ENCODE results near the gene CARNS1. TPM values are rescaled to one million over a fixed set of nuclear protein-coding genes. Genes with fewer than 3 reads are reported as not detected.
"Not testable (repeated sequence)": the region's sequence is repeated elsewhere in the genome, so short reads cannot be mapped to it uniquely, and the experiment has no call there.

The CARNS1 gene
- total and polyA plus RNA-seq, 2 donors = 0.63 to 0.76 TPM

DNA sequence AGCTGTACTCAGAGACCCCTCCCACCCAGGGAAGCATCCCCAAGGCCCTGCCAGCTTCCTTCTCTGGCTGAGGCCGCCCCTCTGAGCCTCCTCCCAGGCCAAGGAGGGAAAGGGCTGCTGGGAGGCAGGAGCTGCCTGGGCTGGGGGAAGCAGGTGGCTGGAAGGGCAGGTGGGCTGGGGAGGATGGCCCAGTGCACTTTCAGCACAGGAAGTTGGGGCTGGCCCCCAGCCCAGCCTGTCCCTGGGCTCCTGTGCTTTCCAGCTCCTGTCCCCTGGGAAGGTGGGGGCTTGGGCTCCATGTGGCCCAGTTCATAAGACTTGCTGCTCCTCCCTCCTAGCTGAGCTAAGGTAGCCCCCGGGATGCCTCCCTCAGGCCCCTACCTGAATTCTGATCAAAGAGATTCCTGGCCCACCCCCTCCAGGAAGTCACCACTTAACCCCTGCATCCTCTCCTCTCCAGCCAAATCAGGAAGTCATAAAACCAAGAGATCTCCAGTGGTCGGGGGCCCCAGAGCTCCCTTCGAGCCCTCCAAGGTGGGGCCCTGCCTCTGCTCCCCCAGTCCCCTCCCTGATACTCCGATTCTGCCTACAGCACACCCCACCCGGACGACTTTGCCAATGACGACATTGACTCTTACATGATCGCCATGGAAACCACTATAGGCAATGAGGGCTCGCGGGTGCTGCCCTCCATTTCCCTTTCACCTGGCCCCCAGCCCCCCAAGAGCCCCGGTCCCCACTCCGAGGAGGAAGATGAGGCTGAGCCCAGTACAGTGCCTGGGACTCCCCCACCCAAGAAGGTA lies 18.7 kb upstream of the CARNS1 start:
- DNase-seq (ENCODE audit: extremely low spot score) = no peak
- Histone ChIP-seq H3K36me3 (ENCODE audit: insufficient read depth) (peaks cover 17% of the 10 kb centered on the region), H3K4me3 (ENCODE audit: low read depth, low read length) (no peak overlapping the region), H3K4me1 (ENCODE audit: insufficient read depth) (no peaks in the 10 kb centered on the region), H3K27ac (ENCODE audit: low read depth) (no peak overlapping the region)
- WGBS = 39% methylated on average over 13 of the region's 13 CpGs

DNA sequence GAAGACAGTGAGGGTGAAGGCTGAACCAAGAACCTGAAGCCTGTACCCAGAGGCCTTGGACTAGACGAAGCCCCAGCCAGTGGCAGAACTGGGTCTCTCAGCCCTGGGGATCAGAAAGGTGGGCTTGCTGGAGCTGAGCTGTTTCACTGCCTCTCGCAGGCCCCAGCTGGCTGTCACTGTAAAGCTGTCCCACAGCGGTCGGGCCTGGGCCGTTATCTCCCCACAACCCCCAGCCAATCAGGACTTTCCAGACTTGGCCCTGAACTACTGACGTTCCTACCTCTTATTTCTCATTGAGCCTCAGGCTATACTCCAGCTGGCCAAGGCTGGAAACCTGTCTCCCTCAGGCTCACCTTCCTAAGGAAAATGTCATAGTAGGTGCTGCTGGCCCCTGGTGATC lies 17.9 kb upstream of the CARNS1 start:
- H3K4me1 ChIP-seq (ENCODE audit: insufficient read depth) = no peaks in the 10 kb centered on the region

DNA sequence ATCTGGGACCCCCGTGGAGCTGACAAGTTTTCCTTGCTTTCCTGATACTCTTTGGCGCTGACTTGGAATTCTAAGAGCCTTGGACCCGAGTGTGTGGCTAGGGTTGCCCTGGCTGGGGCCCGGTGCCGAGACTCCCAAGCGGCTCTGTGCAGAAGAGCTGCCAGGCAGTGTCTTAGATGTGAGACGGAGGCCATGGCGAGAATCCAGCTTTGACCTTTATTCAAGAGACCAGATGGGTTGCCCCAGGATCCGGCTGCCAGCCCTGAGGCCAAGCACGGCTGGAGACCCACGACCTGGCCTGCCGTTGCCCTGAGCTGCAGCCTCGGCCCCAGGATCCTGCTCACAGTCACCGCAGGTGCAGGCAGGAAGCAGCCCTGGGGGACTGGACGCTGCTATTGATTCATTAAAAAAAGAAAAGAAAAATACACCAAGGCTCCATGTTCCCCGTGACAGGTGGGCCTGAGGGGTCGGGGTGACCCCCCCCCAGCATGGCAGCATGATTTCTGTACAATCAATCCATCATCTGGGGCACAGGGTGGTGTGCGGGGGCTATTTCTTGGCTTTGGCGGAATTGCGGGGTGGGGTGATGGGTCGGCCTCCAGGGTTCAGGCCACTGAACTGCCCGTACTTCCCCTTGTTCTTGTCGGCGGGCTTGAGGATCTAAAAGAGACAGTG lies 17.4 kb upstream of the CARNS1 start:
- Histone ChIP-seq H3K27ac (ENCODE audit: low read depth) (no peak overlapping the region), H3K36me3 (ENCODE audit: insufficient read depth) (peaks cover 17% of the 10 kb centered on the region), H3K4me3 (ENCODE audit: low read depth, low read length) (no peak overlapping the region), H3K4me1 (ENCODE audit: insufficient read depth) (no peaks in the 10 kb centered on the region)
- 84% methylated on average over 24 of the region's 24 CpGs for WGBS
- no peak for DNase-seq (ENCODE audit: extremely low spot score)

More for the DNA sequence above, 17.9 kb upstream of the CARNS1 start:
- H3K36me3 ChIP-seq (ENCODE audit: insufficient read depth) = peaks cover 17% of the 10 kb centered on the region
- WGBS = 67% methylated on average over 6 of the region's 6 CpGs
- DNase-seq (ENCODE audit: extremely low spot score) = no peak
- no peak overlapping the region for H3K4me3 ChIP-seq (ENCODE audit: low read depth, low read length)
- no peak overlapping the region for H3K27ac ChIP-seq (ENCODE audit: low read depth)

DNA sequence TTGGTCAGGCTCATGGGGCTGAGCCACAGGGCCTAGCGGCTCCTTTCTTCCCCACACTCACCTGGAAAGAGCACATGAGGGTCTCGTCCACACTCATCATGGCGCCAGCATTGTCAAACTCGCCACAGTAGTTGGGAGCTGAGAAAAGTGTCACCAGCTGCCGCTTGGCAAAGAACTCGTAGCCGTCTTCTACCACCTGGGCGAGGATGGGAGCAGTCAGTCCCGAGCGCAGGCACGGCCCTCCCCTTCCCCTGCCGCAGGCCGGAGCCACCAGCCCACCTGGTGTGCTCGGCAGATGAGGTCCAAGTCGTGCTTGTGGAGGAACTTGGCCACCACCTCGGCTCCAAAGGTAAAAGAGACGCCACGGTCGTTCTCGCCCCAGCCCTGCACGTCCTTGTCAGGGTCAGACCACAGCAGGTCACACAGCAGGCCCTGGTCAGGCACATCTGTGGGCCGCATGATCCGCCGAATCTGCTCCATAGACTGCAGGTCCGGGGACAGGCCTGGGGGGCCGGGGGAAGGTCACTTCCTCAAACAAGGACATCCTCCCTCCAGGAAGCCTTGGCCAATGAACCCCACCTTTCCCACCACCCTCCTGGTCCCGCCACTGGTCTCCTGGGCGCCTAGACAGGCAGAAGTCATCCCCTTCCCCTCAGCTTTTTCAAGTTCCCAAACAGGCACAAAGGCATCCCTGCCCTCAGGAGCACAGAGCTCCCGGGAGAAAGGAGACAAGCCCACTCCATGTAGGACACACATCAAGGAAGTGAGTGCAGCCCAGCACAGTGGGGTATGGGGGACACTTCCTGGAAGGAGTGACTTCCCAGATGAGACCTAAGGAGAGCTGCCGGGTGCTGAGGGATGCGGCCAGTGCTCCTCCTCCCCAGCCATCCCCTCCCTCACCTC lies 16.6 kb upstream of the CARNS1 start:
- 83% methylated on average over 31 of the region's 31 CpGs for WGBS
- Histone ChIP-seq H3K27ac (ENCODE audit: low read depth) (no peak overlapping the region), H3K36me3 (ENCODE audit: insufficient read depth) (peaks cover 17% of the 10 kb centered on the region), H3K4me1 (ENCODE audit: insufficient read depth) (no peaks in the 10 kb centered on the region), H3K4me3 (ENCODE audit: low read depth, low read length) (no peak overlapping the region)
- DNase-seq (ENCODE audit: extremely low spot score) = no peak

DNA sequence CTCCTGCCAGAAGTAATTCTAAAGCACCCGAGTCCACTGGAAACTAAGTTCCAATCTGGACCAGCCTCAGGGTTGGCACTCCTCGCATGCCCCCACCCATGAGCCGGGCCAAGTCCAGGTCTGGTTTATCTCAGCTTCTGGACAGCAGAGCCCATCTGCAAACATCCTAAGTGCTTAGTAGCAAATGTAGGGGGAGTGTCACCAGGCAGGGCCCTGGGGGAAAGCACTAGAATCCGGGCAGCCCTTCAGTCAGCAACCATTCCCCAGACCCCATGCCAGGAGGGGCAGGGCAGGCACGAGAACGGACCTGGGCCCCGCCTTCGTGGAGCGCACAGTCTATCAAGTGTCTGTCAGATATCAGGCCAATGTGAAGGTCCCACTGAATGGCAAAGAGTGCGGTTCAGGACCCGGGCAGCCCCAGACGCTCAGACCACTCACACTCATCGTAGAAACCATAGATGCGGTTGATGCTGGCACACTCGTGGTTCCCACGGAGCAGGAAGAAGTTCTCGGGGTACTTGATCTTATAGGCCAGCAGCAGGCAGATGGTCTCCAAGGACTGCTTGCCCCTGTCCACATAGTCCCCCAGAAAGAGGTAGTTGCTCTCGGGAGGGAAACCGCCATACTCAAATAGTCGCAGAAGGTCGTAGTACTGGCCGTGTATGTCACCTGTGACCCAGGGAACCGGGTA lies 15.1 kb upstream of the CARNS1 start:
- Histone ChIP-seq H3K36me3 (ENCODE audit: insufficient read depth) (peaks cover 17% of the 10 kb centered on the region), H3K4me3 (ENCODE audit: low read depth, low read length) (peak overlapping the region; percentile 85), H3K27ac (ENCODE audit: low read depth) (no peak overlapping the region), H3K4me1 (ENCODE audit: insufficient read depth) (no peaks in the 10 kb centered on the region)
- no peak for DNase-seq (ENCODE audit: extremely low spot score)
- 40% methylated on average over 23 of the region's 23 CpGs for WGBS

DNA sequence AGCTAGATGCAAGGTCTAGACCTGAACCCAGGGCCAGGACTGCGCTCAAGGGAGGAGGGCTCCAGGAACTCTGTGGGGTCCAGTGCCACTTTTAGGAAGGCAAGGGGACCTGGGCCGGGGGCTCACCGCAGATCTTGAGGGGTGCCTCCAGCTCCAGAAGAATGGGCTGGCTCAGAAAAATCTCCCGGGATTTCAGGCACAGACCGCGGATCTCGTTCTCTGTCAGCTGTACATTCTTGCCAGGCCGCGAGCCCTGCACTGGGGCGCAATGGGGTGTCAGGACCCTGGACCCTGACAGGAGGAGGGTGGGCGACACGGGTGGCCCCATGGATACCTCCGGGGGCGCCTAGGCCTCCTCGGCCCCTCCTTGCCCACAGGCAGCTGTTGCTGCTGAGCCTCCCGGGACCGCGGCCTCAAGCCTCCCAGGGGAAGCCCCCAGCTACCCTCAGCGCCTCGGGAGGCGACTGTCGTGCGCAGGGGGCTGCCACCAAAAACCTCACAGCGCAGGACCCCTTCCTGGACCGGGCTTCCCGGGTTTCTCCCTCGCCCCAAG lies 14.5 kb upstream of the CARNS1 start:
- peak overlapping the region; percentile 89 for H3K27ac ChIP-seq (ENCODE audit: low read depth)
- H3K4me3 ChIP-seq (ENCODE audit: low read depth, low read length) = peak overlapping the region; percentile 85
- WGBS = 3% methylated on average over 27 of the region's 27 CpGs
- peaks cover 17% of the 10 kb centered on the region for H3K36me3 ChIP-seq (ENCODE audit: insufficient read depth)
- DNase-seq (ENCODE audit: extremely low spot score) = no peak
- no peaks in the 10 kb centered on the region for H3K4me1 ChIP-seq (ENCODE audit: insufficient read depth)

DNA sequence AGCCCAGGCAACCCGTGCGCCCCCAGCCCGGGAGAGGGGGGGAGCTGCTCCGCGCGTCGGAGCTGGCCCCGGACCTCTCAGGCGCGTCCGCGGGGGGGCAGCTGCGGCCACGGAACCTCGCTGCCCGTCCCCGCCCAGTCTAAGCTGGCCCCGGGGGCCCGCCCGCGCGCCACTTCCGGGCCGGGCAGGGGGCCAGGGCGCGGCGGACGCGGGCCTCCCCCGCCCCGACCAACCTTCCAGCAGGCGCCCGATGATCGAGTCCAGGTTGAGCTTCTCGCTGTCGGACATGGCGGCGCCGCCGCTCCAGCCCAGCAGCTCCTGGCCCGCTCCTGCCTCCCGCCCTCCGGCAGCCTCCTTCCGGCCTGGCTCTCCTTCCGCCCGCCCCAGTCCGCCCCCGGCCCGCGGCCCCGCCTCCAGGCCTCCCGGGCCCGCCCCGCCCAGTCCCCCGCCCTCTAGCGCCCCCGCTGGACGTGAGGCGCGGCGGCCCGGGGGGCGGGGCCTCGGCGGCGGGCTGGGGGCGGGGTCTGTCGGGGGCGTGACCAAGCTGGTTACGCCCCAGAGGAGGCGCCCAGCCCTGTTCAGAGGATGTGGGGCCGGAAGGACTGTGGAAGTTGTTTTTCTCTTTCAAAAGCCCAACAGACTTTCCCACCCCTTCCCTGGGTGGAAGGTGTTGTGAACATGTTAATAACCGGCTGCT lies 13.8 kb upstream of the CARNS1 start, which contains the start of gene PPP1CA:
TSS of gene PPP1CA (minus strand) at position 364 of the 697 bp plus-strand sequence. CDS start at position 288, 76 bp downstream.
- H3K4me1 ChIP-seq (ENCODE audit: insufficient read depth) = no peaks in the 10 kb centered on the region
- DNase-seq (ENCODE audit: extremely low spot score) = peak; percentile 79
- H3K27ac ChIP-seq (ENCODE audit: low read depth) = peak within 1 kb of the TSS; percentile 89
- peaks cover 17% of the 10 kb centered on the region for H3K36me3 ChIP-seq (ENCODE audit: insufficient read depth)
- peak within 1 kb of the TSS; percentile 85 for H3K4me3 ChIP-seq (ENCODE audit: low read depth, low read length)
- WGBS = under 1% methylated on average over 73 of the region's 73 CpGs

DNA sequence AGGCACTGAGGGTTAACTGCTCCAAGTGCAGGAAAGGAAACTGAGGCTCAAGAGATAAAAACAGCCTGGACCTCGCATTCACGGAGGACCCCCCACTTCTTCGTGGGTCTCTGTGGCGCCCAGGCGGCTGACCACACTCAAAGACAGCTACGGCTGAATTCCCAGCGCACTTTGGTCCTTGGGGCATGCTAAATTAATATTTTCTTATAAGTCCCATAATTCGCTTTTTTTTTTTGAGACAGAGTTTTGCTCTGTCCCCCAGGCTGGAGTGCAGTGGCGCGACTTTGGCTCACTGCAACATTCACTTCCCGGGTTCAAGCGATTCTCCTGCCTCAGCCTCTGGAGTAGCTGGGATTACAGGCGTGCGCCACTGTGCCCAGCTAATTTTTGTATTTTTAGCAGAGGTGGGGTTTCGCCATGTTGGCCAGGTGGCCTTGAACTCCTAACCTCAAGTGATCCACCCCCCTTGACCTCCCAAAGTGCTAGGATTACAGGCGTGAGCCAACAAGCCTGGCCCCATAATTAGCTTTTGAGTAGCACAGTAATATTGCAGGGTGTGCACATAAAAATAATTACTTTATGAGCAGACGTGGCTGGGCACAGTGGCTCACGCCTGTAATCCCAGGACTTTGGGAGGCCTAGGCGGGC lies 13.2 kb upstream of the CARNS1 start:
- 53% methylated on average over 19 of the region's 19 CpGs for WGBS
- not testable (repeated sequence) for DNase-seq (ENCODE audit: extremely low spot score); H3K4me1 ChIP-seq (ENCODE audit: insufficient read depth)
- Histone ChIP-seq H3K36me3 (ENCODE audit: insufficient read depth) (peaks cover 17% of the 10 kb centered on the region), H3K27ac (ENCODE audit: low read depth) (peak overlapping the region; percentile 31), H3K4me3 (ENCODE audit: low read depth, low read length) (peak overlapping the region; percentile 85)

DNA sequence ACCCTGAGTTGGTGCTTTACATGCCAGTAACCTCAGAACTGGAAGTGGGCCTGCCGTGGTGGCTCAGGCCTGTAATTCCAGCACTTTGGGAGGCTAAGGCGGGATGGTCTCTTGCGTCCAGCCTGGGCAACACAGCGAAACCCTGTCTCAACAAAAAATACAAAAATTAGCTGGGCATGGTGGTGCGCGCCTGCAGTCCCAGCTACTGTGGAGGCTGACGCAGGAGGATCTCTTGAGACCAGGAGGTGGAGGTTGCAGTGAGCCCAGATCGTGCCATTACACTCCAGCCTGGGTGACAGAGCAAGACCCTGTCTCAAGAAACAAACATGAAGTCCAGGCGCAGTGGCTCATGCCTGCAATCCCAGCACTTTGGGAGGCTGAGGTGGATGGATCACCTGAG lies 12.4 kb upstream of the CARNS1 start:
- peaks cover 10% of the 10 kb centered on the region for H3K36me3 ChIP-seq (ENCODE audit: insufficient read depth)
- not testable (repeated sequence) for H3K4me1 ChIP-seq (ENCODE audit: insufficient read depth); H3K4me3 ChIP-seq (ENCODE audit: low read depth, low read length); DNase-seq (ENCODE audit: extremely low spot score); H3K27ac ChIP-seq (ENCODE audit: low read depth)
- WGBS = 95% methylated on average over 9 of the region's 9 CpGs

DNA sequence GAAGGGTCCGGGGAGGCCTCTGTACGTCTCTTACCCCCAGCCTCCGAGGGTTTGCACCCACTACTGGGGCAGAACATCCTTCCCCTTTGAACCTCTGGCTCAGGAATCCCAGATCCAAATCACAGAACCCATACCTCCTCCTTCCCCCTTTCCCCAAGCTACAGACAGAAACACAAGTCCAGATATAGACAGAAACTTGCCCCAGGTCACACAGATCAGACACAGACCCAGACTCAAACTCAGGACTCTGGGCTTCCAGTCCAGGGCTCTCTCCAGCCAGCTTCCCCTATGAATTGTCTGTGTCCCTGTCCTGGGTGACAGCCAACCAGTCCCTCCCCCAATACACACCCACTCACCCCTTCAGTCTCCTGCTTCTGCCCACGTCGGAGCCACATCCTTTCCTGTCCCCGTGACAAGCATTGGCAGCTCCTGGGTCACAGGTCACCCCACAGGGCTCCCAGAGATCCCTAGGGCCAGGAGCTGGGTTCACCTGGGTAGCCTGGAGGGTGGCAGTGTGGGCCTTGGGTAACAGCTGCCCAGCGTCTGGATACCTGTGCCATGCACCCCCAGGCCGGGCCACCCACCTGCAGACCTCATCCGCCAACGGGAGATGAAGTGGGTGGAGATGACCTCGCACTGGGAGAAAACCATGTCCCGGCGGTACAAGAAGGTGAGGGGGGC lies 10.8 kb upstream of the CARNS1 start:
- Histone ChIP-seq H3K36me3 (ENCODE audit: insufficient read depth) (peaks cover 2% of the 10 kb centered on the region), H3K27ac (ENCODE audit: low read depth) (no peak overlapping the region), H3K4me1 (ENCODE audit: insufficient read depth) (no peaks in the 10 kb centered on the region), H3K4me3 (ENCODE audit: low read depth, low read length) (peak overlapping the region; percentile 27)
- 65% methylated on average over 13 of the region's 13 CpGs for WGBS
- no peak for DNase-seq (ENCODE audit: extremely low spot score)

DNA sequence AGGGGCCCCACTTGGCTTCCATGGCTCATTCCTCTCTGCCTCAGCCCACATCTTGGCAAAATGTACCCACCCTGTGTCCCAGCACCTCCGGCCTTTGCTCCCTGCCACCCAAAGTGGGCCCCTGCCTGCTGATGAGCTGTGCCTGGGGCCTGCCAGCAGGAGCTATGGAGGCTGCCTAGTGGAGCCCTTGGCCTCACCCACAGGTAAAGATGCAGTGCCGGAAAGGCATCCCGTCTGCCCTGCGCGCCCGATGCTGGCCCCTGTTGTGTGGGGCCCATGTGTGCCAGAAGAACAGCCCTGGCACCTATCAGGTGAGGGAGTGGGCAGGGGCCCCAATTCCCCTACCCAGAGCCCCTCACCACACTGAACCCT lies 10.3 kb upstream of the CARNS1 start:
- H3K27ac ChIP-seq (ENCODE audit: low read depth) = no peak overlapping the region
- H3K4me1 ChIP-seq (ENCODE audit: insufficient read depth) = no peaks in the 10 kb centered on the region
- DNase-seq (ENCODE audit: extremely low spot score) = no peak
- H3K36me3 ChIP-seq (ENCODE audit: insufficient read depth) = peaks cover 2% of the 10 kb centered on the region
- WGBS = 88% methylated on average over 6 of the region's 6 CpGs
- H3K4me3 ChIP-seq (ENCODE audit: low read depth, low read length) = peak overlapping the region; percentile 6
